Measurements from ENCODE around the gene FLNA. TPM values are rescaled to one million over a fixed set of nuclear protein-coding genes. Genes with fewer than 3 reads are reported as not detected.

FLNA gene
- total and polyA plus RNA-seq, 9 of the 15 experiments (the other 6 are each of a cell fraction or from before 2014, with no cell fraction given): 6.2 to 735 (median 135) TPM

DNA sequence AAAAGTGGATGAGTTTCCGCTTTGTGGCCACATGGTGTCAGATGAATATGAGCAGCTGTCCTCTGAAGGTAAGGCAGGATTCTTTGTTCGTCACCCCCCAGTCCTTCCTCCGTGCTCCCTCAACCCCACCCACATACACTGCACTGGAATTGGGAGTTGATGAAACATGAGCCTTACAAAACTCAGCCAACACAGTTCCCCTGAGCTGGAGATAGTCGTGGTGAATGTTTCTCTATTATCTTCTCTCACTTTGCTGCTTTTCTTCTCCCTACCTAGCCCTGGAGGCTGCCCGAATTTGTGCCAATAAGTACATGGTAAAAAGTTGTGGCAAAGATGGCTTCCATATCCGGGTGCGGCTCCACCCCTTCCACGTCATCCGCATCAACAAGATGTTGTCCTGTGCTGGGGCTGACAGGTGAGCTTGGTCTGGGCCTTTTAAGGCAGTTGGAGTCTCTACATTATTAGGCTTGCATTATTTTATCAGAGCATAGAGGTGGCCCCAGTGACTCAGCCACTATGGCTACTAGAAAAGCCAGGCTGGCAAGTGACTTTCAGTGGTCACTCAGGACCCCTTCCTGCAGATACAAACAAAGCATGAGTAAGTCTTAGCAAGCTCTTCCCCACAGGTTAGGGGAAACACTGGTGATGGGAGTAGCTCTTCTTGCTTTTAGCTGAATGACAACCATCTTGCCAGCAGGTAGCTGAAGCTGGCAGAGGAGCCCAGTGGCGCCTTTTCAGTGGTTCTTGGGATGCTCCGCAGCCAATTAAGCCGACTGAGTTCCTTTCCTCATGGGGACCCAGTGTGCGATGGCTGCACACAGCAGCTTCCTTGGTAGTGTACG lies 25.3 kb upstream of the FLNA start (continued):
- TF ChIP-seq, protein P1, sequence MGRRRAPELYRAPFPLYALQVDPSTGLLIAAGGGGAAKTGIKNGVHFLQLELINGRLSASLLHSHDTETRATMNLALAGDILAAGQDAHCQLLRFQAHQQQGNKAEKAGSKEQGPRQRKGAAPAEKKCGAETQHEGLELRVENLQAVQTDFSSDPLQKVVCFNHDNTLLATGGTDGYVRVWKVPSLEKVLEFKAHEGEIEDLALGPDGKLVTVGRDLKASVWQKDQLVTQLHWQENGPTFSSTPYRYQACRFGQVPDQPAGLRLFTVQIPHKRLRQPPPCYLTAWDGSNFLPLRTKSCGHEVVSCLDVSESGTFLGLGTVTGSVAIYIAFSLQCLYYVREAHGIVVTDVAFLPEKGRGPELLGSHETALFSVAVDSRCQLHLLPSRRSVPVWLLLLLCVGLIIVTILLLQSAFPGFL (CRISPR knock-in tag; IDR thresholded peaks at IDR 0.05): 0 out of 2 replicates have a peak, but pooled peaks have one; percentile 47
- TF ChIP-seq, protein P2, sequence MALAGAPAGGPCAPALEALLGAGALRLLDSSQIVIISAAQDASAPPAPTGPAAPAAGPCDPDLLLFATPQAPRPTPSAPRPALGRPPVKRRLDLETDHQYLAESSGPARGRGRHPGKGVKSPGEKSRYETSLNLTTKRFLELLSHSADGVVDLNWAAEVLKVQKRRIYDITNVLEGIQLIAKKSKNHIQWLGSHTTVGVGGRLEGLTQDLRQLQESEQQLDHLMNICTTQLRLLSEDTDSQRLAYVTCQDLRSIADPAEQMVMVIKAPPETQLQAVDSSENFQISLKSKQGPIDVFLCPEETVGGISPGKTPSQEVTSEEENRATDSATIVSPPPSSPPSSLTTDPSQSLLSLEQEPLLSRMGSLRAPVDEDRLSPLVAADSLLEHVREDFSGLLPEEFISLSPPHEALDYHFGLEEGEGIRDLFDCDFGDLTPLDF (CRISPR knock-in tag; IDR thresholded peaks at IDR 0.05): 0 out of 2 replicates have a peak, but pooled peaks have one; percentile 14
- TF ChIP-seq, protein P3, sequence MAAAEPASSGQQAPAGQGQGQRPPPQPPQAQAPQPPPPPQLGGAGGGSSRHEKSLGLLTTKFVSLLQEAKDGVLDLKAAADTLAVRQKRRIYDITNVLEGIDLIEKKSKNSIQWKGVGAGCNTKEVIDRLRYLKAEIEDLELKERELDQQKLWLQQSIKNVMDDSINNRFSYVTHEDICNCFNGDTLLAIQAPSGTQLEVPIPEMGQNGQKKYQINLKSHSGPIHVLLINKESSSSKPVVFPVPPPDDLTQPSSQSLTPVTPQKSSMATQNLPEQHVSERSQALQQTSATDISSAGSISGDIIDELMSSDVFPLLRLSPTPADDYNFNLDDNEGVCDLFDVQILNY (CRISPR knock-in tag; IDR thresholded peaks at IDR 0.05): 0 out of 2 replicates have a peak, but pooled peaks have one; percentile 58
- TF ChIP-seq POLR2G (IDR thresholded peaks at IDR 0.05; ENCODE audit: low read depth, low read length) (peak; percentile 70; the same call in 1 of the 2 replicates), YY1 (IDR thresholded peaks at IDR 0.05; ENCODE audit: borderline replicate concordance in 1 of 3, control insufficient read depth in 1 of 3, extremely low read depth in 1 of 3, insufficient read depth in 3 of 3, insufficient read length in 1 of 3, insufficient replicate concordance in 2 of 3, low read depth in 1 of 3, low read length in 2 of 3) (peak in 1 of 3 experiments; percentile 55), TOE1 (IDR thresholded peaks at IDR 0.05; ENCODE audit: borderline replicate concordance) (no peak), TOE1 (CRISPR knock-in tag; IDR thresholded peaks at IDR 0.05; ENCODE audit: borderline replicate concordance, low read depth) (no peak), ZKSCAN8 (CRISPR knock-in tag; IDR thresholded peaks at IDR 0.05) (peak; percentile 2; the same call in 1 of the 2 replicates), RHOXF2B (CRISPR knock-in tag; conservative IDR thresholded peaks at IDR 0.05) (no peak), CHD1 (IDR thresholded peaks at IDR 0.05; ENCODE audit: low read length) (peak; percentile 7), CREM (IDR thresholded peaks at IDR 0.05; ENCODE audit: low read depth) (0 out of 2 replicates have a peak, but pooled peaks have one; percentile 6), ZC3H4 (CRISPR knock-in tag; IDR thresholded peaks at IDR 0.05; ENCODE audit: borderline replicate concordance) (peak; percentile 31; the same call in 1 of the 2 replicates), ZNF431 (CRISPR knock-in tag; IDR thresholded peaks at IDR 0.05) (0 out of 2 replicates have a peak, but pooled peaks have one; percentile 35)
- TF ChIP-seq, protein P4, sequence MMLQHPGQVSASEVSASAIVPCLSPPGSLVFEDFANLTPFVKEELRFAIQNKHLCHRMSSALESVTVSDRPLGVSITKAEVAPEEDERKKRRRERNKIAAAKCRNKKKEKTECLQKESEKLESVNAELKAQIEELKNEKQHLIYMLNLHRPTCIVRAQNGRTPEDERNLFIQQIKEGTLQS (IDR thresholded peaks at IDR 0.05): no peak
- TF ChIP-seq, protein P4 (CRISPR knock-in tag; conservative IDR thresholded peaks at IDR 0.05): no peak; the same call in 1 of the 2 replicates
- TF ChIP-seq, protein P5, sequence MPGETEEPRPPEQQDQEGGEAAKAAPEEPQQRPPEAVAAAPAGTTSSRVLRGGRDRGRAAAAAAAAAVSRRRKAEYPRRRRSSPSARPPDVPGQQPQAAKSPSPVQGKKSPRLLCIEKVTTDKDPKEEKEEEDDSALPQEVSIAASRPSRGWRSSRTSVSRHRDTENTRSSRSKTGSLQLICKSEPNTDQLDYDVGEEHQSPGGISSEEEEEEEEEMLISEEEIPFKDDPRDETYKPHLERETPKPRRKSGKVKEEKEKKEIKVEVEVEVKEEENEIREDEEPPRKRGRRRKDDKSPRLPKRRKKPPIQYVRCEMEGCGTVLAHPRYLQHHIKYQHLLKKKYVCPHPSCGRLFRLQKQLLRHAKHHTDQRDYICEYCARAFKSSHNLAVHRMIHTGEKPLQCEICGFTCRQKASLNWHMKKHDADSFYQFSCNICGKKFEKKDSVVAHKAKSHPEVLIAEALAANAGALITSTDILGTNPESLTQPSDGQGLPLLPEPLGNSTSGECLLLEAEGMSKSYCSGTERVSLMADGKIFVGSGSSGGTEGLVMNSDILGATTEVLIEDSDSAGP (CRISPR knock-in tag; IDR thresholded peaks at IDR 0.05): peak; percentile 50; the same call in 1 of the 2 replicates
- TF ChIP-seq, protein P6, sequence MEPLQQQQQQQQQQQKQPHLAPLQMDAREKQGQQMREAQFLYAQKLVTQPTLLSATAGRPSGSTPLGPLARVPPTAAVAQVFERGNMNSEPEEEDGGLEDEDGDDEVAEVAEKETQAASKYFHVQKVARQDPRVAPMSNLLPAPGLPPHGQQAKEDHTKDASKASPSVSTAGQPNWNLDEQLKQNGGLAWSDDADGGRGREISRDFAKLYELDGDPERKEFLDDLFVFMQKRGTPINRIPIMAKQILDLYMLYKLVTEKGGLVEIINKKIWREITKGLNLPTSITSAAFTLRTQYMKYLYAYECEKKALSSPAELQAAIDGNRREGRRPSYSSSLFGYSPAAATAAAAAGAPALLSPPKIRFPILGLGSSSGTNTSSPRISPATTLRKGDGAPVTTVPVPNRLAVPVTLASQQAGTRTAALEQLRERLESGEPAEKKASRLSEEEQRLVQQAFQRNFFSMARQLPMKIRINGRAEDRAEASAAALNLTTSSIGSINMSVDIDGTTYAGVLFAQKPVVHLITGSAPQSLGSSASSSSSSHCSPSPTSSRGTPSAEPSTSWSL (CRISPR knock-in tag; IDR thresholded peaks at IDR 0.05; ENCODE audit: borderline replicate concordance): no peak
